Lung microvascular endothelial cell (primary cell): ENCODE results near the gene FHAD1. TPM values are rescaled to one million over a fixed set of nuclear protein-coding genes. Genes with fewer than 3 reads are reported as not detected.
A peak's percentile ranks its signal among the peaks of the same experiment; 100 is the strongest.

Experiments used
- DNase-seq, 2 donors: peaks; one replicate each; pipeline versions ENCODE4 v3.0.0 to v3.0.0-alpha.2; 2010; ENCODE audit warnings: low read depth in 2 of 2
- total RNA-seq: library from RNA; depleted of rRNA; stranded (reverse); fragments of >200 nt; gene quantifications from 2 replicates; pipeline ENCODE4 v1.2.1, GENCODE V29; 2014

Gene FHAD1
- under 0.01 TPM in 1 of 2 replicates, not detected in the other for total RNA-seq

DNA sequence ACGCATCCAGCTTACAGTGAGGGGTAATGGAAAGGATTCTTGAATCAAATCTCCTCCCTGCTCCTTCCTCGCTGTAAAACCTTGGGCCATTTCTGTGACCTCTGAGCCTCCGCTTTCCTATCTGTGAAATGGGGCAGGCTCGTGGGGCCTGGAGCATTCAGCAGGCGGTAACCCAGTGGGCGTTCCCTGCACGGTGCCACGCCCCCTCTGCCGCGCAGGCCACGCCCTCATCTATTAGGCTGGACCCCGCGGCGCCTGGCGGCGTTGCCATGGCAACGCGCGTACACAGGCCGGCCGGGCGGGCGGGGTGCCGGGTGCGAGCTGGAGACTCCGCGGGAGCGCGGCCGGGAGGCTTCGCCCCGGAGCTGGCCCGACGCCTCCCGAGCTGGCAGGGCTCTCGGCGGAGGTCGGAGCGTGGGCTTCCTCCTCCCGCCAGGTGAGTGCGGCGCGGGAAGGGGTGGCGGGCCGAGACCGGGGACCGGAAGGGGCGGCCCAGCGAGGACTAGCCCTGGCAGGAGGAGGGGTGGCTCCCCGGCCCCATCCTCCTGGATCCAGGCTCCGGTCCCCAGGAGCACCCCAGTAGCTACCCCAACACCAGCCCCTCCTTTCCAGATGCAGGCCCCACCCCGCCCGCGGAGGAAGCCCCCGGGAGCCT, at the start of gene FHAD1:
Gene FHAD1 (plus strand): TSS at position 264 of the 655 bp plus-strand sequence. CDS start 4,562 bp downstream, outside the sequence.
- DNase-seq = peak; percentile 80 to 86

DNA sequence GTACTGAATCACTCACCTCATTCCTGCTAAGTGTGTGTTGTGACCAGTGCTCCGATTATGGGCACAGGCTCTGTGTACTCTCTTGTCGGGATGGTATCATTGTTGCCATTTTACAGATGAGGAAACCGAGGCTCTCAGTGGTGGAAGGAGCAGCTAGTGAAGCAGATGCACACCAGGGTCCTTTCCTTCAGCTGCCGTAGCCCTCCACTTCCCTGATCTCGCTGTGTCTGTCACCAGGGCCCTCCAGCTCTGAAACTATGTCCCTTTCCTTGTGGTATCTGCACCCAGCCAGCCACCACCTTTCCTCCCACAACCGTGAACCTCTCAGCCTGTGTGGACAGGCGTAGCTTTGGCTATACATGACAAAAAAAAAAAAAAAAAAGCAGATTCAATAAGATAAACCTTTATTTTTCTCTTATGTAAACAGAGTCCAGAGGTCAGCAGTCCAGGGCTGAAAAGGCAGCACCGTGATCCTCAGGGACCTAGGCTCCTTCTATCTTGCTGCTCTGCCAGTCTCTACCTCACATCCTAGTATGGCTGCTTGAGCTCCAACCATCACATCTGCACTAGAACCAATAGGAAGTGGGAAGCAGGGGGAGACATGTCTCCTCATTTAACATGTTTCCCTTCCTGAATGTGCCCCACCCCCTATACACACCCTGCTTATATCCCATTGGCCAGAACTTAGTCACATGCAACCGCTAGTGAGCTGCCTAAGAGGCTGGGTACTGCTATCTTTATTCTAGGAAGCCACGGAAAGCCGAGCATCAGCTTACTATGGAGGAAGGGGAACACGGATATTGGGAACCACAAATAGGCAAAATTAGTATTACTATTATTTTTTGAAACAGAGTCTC, 49.2 kb upstream of the FHAD1 start:
- no peak for DNase-seq

DNA sequence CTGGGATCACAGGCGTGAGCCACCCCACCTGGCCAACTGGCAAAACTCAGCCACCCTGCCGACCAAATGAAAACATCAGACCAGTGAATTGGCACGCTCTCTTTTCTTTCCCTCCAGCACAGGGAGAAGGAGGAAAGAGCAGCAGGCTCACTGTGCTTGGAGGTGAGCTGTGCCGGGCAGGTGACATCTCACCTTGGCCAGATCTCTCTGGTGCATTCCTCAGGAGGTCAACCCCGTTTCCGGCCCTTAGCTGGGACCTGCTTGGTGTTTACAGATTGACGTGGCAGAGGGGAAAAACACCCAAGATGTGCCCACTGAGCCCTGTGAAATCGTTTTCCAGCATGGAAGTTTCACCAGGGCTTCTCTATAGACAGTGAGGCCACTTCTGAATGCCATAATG, 48.3 kb upstream of the FHAD1 start:
- no peak for DNase-seq

- no peak for DNase-seq
These were observed 45.8 kb upstream of the FHAD1 start for GRCh38 chr1:15201221-15201620.

GRCh38 chr1:15201849-15202551, 45.0 kb upstream of the FHAD1 start:
- no peak for DNase-seq

- DNase-seq = no peak
These were observed 42.1 kb upstream of the FHAD1 start for GRCh38 chr1:15204931-15205330.

DNA sequence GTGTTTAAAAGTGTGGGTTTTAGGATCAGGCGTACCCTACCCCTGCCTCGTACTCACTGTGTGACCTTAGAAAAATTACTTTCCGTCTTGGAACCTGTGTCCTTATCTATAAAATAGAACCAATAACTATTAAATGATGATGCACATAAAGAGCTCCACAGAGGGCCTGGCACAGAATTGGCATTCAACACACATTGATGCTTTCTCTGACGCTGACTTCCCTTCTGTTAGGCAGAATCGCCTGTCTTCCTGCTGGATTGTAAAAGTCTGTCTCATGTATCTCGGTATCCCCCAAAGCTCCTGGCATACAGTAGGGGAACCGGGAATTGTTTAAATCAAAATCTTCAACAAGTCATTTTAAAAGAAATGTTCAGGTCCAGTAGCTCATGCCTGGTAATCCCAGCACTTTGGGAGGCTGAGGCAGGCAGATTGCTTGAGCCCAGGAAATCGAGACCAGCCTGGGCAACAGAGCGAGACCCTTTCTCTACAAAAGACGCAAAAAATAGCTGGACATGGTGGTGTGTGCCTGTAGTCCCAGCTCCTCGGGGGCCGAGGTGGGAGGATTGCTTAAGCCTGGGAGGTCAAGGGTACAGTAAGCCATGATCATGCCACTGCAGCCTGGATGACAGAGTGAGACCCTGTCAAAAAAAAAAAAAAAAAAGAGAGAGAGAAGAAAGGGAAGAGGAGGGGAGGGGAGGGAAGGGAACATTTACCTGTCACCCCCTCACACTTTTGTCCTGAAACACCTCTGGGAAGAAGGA, 41.3 kb upstream of the FHAD1 start:
- no peak for DNase-seq

- DNase-seq = peak in 1 of 2 donors; percentile 65
These were observed 40.5 kb upstream of the FHAD1 start for GRCh38 chr1:15206418-15207030.

- no peak for DNase-seq
These were observed 39.8 kb upstream of the FHAD1 start for GRCh38 chr1:15207031-15207828.

DNA sequence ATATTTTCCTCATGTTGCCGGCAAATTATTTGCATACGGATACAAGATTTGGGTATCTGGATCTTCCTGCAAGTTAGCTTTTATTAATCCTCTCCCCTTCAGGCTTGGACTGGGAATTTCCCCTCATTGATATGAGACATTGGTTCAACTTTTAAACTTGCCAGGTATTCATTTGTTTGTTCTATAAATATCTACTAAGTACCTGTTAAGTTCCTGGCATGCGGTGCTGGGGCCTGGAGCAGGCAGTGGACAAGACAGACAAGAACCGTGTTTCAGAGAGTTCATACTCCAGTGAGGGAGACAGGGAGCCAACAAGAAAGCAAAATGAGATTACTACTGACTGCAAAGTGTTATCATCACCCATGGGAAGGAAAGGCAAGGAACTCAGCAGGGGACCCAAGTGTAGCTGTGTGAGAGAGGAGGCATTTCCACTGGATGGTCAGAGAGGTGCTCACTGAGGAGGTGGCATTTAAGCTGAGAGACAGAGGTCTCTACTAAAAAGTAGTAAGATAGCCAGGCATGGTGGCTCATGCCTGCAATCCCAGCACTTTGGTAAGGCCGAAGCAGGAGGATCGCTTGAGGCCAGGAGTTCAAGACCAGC, 39.1 kb upstream of the FHAD1 start:
- no peak for DNase-seq

DNA sequence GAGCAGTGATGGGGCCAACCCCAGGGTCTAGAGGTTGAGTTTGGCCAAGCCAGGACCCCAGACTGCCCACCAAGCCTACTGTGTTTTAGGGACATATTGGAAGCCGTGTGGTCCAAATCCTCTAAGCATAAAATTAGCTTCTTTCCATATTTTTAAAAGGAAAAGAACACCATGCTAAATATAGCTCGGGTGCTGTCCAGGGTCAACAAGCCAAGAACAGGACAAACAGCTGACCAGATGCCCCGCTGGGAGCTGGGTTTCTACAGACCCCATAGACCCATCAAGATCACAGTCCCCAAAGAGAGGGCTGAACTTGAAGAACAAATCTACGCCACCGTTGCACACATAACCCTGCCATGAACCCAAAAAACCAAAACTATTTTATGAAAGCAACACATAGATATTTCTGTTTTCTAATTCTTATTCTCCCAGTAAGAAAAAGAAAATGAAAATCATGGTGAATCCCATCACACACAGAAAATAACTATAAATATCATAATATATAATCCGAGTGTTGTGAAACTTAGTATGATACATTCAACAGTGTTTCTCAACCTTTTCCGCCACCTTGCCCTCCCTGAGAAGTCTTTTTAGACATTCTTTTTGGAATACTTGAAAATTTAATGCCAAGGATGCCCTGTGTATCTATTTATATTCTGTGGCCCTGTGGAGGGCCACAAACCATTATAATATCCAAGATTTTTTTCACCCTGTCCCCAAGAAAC, 36.2 kb upstream of the FHAD1 start:
- no peak for DNase-seq

DNA sequence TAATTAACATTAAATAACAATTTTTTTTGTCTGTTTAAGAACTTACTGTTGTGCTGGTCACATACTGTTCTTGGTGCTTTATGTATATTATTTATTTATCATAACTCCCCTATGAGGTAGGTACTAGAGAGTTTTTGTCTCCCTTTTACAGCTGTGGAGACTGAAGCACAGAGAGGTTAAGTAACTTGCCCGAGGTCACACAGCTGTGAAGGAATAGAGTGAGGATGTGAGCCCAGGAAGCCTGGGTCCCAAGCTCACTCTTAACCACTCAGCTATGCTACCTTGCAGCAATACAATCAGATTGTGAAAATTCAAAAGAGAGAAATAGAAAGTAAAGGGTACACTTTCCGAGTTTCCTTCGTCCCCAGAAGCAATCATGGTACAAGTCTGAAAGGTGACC, 35.6 kb upstream of the FHAD1 start:
- DNase-seq = no peak

GRCh38 chr1:15212216-15212953, 34.6 kb upstream of the FHAD1 start:
- no peak for DNase-seq

- DNase-seq = no peak
These were observed 34.1 kb upstream of the FHAD1 start for GRCh38 chr1:15212954-15213291.

- no peak for DNase-seq
These were observed 33.6 kb upstream of the FHAD1 start for GRCh38 chr1:15213341-15213821.

- DNase-seq = no peak
These were observed 32.5 kb upstream of the FHAD1 start for GRCh38 chr1:15214527-15214926.

GRCh38 chr1:15215116-15215515, 31.9 kb upstream of the FHAD1 start:
- DNase-seq = no peak

DNA sequence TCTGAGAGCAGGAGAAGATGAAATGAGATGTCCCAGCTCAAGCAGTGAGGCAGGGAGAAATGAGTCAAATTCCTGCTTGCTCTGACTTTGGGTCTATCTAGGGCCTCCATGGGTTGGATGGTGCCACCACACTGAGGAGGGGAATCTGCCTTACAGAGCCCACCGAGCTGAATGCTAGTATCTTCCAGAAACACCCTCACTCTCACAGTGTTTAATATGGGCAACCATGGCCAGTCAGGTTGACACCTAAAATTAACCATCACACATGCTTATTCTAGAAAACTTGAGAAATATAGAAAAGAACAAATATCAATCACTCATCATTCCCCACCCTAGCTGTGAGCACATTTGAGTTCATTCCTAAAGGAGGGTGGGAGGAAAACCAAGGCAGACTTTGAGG, 29.4 kb upstream of the FHAD1 start:
- DNase-seq = no peak
